ENCODE measurements around the gene PRR14.
"Not testable (repeated sequence)": the region's sequence is repeated elsewhere in the genome, so short reads cannot be mapped to it uniquely, and the experiment has no call there.

The PRR14 gene

DNA sequence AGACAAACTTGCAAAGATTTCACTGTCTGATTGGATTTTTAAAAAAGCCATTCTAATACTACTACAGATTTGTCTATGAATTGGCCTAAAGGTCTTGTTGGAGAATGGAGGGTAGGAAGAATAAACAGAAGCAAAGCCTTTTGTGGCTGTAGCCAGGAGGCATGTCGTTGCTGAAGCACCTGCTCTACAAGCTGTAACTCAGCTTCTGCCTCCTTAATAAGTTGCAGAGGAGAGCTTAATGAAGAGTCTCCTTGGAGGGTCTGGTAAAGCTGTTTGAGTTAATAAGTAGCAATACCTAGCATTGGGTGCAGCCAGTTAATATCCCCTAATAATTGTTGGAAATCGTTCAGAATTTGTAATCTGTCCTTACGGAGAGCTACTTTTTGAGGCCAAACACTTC is 30.6 kb upstream of the PRR14 start:
- no peak overlapping the region for H3K4me3 ChIP-seq (ENCODE audit: low read length)
- TF ChIP-seq ZNF274 (IDR thresholded peaks at IDR 0.05; ENCODE audit: low read depth, low read length), result no peak

DNA sequence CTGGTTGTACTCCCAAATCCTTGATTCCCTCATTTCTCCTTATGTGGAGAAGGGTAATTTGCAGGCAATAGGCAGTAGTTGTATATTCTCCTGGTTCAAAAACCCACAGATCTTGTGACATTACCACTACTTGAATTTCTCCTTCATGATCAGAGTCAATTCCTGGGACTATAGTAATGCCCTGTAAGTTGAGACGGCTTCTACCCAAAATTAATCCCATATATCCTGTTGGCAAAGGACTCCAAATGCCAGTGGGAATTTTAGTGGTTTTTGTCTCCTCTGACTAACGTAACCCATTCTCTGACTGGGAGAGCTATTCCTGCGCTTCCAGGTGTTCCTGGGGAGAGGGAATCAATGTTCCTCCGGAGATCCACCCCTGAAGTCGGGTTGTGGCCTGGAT is 29.0 kb upstream of the PRR14 start:
- TF ChIP-seq ZNF274 (IDR thresholded peaks at IDR 0.05; ENCODE audit: low read depth, low read length), result no peak
- no peak overlapping the region for H3K4me3 ChIP-seq (ENCODE audit: low read length)

DNA sequence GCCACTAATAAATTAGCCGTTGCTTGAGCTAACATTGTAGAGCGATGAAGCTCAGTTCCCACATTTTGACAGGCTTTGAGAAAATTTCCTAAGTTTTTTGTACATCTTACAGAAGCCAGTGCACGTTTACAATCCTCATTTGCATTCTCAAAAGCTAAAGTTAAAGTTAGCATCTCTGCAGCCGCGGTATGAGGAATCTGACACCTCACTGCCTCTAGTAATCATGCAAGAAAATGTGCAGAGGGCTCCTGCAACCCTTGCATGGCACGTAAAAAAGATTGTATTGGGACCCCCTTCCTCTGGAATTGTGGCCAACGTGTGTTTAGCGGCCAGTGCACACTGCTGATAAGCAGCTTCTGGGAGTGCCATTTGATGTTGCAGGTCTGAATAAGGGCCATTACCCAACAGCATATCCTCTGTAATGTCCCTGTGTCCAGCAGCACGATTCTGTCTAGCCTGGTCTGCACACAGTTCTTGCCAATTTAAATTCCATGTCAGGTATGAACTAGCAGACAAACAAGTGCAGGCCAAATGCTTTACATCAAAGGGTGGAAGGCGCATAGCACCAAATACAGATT is 28.2 kb upstream of the PRR14 start:
- no peak overlapping the region for H3K4me3 ChIP-seq (ENCODE audit: low read length)
- no peak for TF ChIP-seq ZNF274 (IDR thresholded peaks at IDR 0.05; ENCODE audit: low read depth, low read length)

DNA sequence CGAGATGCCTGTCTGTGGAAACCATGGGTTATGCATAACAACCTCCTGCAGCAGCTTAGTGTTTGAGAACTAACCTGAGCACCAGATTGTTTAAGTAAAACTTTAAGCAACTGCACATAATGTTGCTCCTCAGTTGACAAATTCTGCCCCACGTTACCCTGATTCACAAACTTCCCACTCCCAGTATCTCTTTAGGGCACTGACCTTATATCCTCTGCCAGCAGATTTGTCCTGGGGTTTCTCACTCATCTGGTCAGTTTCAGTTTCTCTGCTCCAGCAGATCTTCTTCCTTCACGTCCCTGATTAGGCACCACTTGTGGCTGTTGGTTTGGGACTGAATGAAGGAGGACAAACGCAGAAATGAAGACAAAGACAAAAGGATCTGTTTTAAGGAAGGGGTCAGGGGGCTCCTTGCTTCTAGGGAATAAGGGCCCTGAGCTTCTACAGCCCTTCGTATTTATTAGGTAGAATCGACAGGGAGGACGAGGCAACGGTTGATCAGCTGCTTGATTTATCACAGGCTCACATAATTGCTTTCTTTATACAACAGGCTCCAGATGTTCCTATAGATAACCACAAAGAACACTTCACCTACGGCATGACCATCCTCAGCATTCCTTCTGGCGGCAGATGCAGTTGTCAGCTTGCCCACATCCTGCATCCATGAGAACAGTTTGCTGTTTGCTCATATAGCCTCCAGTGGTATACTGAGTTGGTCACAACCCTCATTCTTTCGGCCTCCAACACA is 27.1 kb upstream of the PRR14 start:
- TF ChIP-seq ZNF274 (IDR thresholded peaks at IDR 0.05; ENCODE audit: low read depth, low read length), result no peak

DNA sequence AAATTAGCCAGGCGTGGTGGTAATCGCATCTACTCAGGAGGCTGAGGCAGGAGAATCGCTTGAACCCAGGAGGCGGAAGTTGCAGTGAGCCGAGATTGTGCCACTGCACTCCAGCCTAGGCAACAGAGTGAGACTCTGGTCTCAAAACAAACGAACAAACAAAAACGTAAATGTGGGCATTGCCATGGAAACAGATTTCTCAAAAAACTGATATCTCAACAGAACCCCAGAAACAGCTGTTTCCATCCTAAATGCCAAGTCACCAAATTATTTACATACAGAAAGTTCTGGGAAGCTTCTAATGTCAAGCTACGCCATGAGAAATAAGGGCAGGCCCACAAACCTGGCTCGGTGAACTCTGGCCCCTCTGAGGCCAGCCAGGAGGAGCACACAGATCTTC is 24.5 kb upstream of the PRR14 start:
- no peak overlapping the region for H3K4me3 ChIP-seq (ENCODE audit: low read length)
- TF ChIP-seq ZNF274 (IDR thresholded peaks at IDR 0.05; ENCODE audit: low read depth, low read length), result no peak

More for the DNA sequence above, 27.1 kb upstream of the PRR14 start:
- H3K4me3 ChIP-seq (ENCODE audit: low read length), result no peak overlapping the region

DNA sequence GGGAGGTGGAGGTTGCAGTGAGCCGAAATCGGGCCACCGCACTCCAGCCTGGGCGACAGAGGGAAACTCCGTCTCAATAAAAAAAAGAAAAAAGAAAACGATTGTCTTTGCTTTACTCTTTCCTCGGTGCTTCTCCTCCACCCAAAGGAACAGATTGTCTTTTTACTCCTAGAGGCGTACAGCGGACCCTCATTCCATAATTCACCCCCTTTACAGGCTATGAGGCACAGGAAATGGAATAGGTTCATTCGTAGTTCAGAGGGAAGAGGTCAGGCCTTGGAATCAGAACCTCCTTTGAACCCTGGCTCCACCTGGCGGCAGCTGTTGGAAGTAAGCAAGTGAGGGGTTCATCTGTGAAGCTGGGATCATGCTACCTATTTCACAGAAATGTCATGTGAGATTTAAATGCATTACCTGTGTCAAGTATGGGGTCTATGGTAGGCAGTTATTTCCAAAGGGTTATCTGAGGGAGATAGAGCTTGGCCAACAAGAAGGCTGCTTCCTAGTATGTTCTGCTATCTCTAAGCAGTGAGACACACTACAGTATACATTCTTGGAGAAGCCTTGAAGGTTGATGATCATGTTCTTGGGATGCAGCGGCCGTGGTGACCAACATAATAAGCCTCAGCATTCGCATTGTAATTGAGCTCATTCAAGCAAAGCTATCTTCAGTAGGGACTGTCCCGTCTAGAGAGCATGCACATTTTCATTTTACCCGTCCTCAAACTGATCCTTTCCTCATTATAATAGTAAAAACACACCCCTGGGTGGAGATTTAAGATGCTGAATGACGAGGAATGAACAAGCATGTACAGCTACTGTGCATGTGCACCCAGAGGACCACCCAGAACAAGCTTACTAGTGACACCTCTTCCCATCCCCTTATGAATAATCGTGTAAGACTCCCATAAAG is 21.9 kb upstream of the PRR14 start:
- no peak overlapping the region for H3K4me3 ChIP-seq (ENCODE audit: low read length)
- TF ChIP-seq ZNF274 (IDR thresholded peaks at IDR 0.05; ENCODE audit: low read depth, low read length), result no peak

DNA sequence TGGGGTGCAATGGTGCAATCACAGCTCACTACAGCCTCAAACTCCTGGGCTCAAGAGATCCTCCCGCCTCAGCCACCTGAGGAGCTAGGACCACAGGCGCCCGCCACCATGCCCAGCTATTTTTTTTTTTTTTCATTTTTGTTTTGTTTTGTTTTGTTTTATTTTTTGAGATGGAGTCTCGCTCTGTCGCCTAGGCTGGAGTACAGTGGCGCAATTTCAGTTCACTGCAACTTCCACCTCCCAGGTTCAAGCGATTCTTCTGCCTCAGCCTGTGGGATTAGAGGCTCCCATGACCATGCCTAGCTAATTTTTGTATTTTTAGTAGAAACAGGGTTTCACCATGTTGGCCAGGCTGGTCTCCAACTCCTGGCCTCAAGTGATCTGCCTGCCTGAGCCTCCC is 18.3 kb upstream of the PRR14 start:
- not testable (repeated sequence) for H3K4me3 ChIP-seq (ENCODE audit: low read length)

DNA sequence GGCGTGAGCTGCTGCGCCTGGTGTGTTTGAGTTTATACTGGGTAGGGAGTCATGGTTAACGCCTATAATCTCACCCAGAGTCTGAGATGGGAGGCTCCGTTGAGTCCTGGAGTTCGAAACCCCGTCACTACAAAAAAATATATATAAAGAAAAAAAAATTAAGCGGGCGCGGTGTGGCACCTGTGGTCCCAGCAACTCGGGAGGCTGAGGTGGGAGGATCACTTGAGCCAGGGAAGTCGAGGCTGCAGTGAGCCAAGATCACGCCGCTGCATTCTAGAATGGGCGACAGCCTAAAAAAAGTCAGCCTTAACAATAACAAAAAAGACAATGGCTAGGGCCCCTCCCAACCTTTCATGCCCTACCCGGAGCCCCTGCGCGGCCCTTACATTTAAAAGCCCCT is 17.2 kb upstream of the PRR14 start:
- H3K4me3 ChIP-seq (ENCODE audit: low read length), result peak overlapping the region; percentile 63; the same call in 1 of the 2 replicates

DNA sequence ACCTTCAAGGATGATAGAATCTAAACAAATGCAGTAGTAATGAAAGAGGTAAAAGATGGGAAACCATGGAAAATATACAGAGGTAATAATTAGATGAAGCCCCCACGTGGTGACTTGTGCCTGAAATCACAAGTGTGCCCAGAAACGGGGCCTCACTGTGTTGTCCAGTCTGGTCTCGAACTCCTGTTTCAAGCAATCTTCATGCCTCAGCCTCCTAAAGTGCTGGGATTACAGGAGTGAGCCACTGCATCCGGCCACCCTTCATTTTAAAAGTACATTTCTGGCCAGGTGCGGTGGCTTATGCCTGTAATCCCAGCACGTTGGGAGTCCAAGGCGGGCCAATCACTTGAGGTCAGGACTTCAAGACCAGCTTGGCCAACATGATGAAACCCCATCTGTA is 14.2 kb upstream of the PRR14 start:
- H3K4me3 ChIP-seq (ENCODE audit: low read length), result no peak overlapping the region
- no peak for TF ChIP-seq ZNF274 (IDR thresholded peaks at IDR 0.05; ENCODE audit: low read depth, low read length)

More for the DNA sequence above, 17.2 kb upstream of the PRR14 start:
- TF ChIP-seq ZNF274 (IDR thresholded peaks at IDR 0.05; ENCODE audit: low read depth, low read length), result no peak

DNA sequence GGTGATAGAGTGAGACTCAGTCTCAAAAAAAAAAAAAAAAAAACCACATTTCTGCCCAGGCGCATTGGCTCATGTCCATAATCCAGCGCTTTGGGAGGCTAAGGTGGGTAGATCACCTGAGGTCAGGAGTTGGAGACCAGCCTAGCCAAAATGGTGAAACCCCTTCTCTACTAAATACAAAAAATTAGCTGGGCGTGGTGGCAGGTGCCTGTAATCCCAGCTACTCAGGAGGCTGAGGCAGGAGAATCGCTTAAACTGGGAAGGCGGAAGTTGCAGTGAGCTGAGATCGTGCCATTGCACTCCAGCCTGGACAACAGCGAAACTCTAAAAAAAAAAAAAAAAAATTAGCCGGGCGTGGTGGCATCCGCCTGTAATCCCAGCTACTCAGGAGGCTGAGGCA is 13.6 kb upstream of the PRR14 start:
- not testable (repeated sequence) for H3K4me3 ChIP-seq (ENCODE audit: low read length)

DNA sequence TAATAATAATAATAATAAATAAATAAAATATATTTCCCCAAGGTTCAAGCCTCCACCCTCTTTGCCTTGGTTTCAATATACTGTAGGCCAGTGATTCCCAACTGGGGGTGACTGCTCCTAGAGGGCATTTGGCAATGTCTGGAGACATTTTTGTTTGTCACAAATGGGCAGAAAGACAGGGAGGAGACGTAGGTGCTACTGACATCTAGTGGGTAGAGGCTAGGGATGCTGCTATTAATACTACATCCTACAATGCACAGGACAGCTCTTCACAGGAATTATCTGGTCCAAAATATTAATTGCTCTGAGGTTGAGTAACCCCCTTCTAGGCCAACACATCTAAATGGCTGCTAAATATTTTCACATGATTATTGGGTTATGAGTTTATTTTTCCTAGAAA is 12.8 kb upstream of the PRR14 start:
- TF ChIP-seq ZNF274 (IDR thresholded peaks at IDR 0.05; ENCODE audit: low read depth, low read length), result no peak
- H3K4me3 ChIP-seq (ENCODE audit: low read length), result no peak overlapping the region

DNA sequence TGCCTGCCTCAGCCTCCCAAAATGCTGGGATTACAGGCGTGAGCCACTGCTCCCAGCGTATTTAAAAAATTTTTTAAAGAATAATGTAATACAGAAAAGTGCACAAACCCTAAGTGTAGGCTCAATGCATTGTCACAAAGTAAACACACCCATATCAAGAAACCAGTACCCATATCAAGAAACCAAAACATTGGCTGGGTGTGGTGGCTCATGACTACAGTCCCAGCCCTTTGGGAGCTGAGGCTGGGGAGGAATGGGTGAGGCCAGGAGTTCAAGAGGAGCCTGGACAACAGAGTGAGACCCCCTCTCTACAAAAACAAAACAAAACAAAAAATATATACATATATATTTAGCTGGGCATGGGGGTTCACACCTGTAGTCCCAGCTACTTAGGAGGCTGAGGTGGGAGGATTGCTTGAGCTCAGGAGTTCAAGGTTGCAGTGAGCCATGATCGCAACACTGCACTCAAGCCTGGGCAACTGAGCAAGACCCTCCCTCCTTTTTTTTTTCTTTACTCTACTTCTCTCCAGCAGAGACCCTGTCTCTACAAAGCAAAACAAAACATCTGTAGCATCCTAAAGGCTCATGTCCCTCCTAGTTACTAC is 9.3 kb upstream of the PRR14 start:
- TF ChIP-seq ZNF274 (IDR thresholded peaks at IDR 0.05; ENCODE audit: low read depth, low read length), result no peak
- no peak overlapping the region for H3K4me3 ChIP-seq (ENCODE audit: low read length)

DNA sequence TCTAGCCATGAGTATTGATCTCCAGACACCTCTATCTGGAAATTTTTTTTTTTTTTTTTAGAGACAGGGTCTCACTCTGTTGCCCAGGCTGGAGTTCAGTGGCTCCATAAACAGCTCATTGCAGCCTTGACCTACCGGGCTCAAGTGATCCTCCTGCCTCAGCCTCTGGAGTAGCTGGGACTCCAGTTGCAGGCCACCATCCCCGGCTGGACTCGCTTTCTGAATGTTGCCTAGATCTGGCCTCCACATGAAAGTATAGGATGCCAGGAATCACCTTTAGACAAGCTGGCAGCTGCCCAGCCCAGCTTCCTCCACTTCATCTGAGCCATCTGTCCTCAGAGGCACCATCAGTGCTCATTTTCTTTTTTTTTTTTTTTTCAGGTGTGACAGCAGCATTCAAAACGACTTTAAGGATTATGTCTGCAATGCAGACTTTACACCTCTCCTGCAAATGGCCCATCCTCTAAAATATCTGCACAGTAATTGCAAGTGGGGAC is 6.4 kb upstream of the PRR14 start:
- no peak for TF ChIP-seq ZNF274 (IDR thresholded peaks at IDR 0.05; ENCODE audit: low read depth, low read length)
- no peak overlapping the region for H3K4me3 ChIP-seq (ENCODE audit: low read length)

DNA sequence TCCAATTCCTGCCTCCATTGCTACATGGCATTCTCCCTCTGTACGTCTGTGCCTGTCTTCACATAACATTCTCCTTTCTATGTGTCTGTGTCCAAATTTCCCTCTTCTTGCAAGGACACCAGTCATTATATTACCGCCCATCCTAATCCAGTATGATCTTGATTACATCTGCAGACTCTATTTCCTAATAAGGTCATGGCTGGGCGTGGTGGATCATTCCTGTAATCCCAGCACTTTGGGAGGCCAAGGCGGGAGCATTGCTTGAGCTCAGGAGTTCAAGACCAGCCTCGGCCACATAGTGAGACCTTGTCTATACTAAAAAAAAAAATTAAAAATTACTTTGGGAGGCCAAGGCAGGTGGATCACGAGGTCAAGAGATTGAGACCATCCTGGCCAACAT is 5.0 kb upstream of the PRR14 start:
- no peak for TF ChIP-seq ZNF274 (IDR thresholded peaks at IDR 0.05; ENCODE audit: low read depth, low read length)
- H3K4me3 ChIP-seq (ENCODE audit: low read length), result no peak overlapping the region
